K562 (cell line): ENCODE data around the gene KIF3A. TPM values are rescaled to one million over a fixed set of nuclear protein-coding genes. Genes with fewer than 3 reads are reported as not detected.

Experiments used
- ATAC-seq: fragments of 200-7000 bp; cut with Tn5 transposase; 3 replicates; pipeline ENCODE4 v1.9.1; 2020; ENCODE audit warnings: moderate library complexity
- BruUV-seq: library from RNA; stranded (reverse); fragments of 400-500 nt; replicated peaks from 2 replicates; lab custom pipeline; 2021; lab: Mats Ljungman, UMichigan
- CTCF ChIA-PET: fragments of 300-600 bp; formaldehyde crosslinking; extraction: SDS; loops from one replicate; lab custom pipeline; 2021; ENCODE audit warnings: low intra/inter-chr PET ratio; lab: Yijun Ruan, JAX
- POLR2A ChIA-PET: fragments of 300-600, 350-650 bp; sonication (Branson Sonifier 250); formaldehyde crosslinking; extraction: SDS; loops from one replicate; lab custom pipeline; 2021; ENCODE audit warnings: antibody characterized with exemption, inconsistent platforms; lab: Yijun Ruan, JAX
- DNase-seq, 4 experiments: peaks; one replicate each; pipeline versions ENCODE4 v3.0.0 to v3.0.0-alpha.2; 2011 to 2018; ENCODE audit warnings: low spot score in 3 of 4, mixed read lengths in 3 of 4; ENCODE audit errors: extremely low read depth in 1 of 4
- FAIRE-seq: peaks from 2 replicates; lab custom pipeline; 2011; peaks lifted over from hg19 to GRCh38; lab: Jason Lieb, UNC
- H2AFZ ChIP-seq: 2 replicates; pipeline ENCODE4 v1.6.0; 2011; ENCODE audit warnings: low read depth, low read length, control low read depth, inconsistent platforms
- H3K27ac ChIP-seq: fragments of 200-600 bp; 3 replicates; pipeline ENCODE4 v1.8.0; 2011; ENCODE audit warnings: low read depth, mild to moderate bottlenecking, control low read depth, inconsistent platforms, low read length, moderate library complexity, mixed read lengths; ENCODE audit errors: extremely low read depth
- H3K27me3 ChIP-seq, 2 experiments: fragments of 300-600 bp in 1 of 2; 2 replicates in 1 of 2; 3 replicates in 1 of 2; pipeline versions ENCODE4 v1.6.0 to v1.8.0; 2011; ENCODE audit warnings: inconsistent platforms in 2 of 2, low read length in 2 of 2, mild to moderate bottlenecking in 1 of 2, mixed read lengths in 1 of 2, moderate library complexity in 1 of 2; ENCODE audit not compliant: control insufficient read depth in 2 of 2, insufficient read depth in 2 of 2
- H3K36me3 ChIP-seq: fragments of 300-600 bp; 3 replicates; pipeline ENCODE4 v1.8.0; 2011; ENCODE audit warnings: mild to moderate bottlenecking, low read length, inconsistent platforms; ENCODE audit not compliant: control insufficient read depth, insufficient read depth
- H3K4me1 ChIP-seq, 2 experiments: fragments of 200-600 bp in 1 of 2; replicated peaks in 1 of 2; 2 replicates in 1 of 2; 3 replicates in 1 of 2; pipeline versions ENCODE4 v1.5.1 to v1.8.0; 2011; ENCODE audit warnings: inconsistent platforms in 2 of 2, low read length in 2 of 2, mild to moderate bottlenecking in 1 of 2, mixed read lengths in 1 of 2, moderate library complexity in 1 of 2; ENCODE audit not compliant: control insufficient read depth in 2 of 2, insufficient read depth in 2 of 2
- H3K4me2 ChIP-seq: 2 replicates; pipeline ENCODE4 v1.6.1; 2011; ENCODE audit warnings: low read length, control low read depth, inconsistent platforms, mixed read lengths; ENCODE audit not compliant: insufficient read depth
- H3K4me3 ChIP-seq: fragments of 200-600 bp; sonication (generic), shearing (Covaris generic); 2 replicates; pipeline ENCODE4 v1.5.1; 2016; ENCODE audit warnings: control low read depth, inconsistent platforms
- H3K79me2 ChIP-seq: fragments of 200-600 bp; 3 replicates; pipeline ENCODE4 v1.8.0; 2011; ENCODE audit warnings: low read length, inconsistent platforms; ENCODE audit not compliant: control insufficient read depth, insufficient read depth
- H3K9ac ChIP-seq, 2 experiments: 2 replicates each; pipeline versions ENCODE4 v1.6.0 to v1.6.1; 2011; ENCODE audit warnings: low read depth in 2 of 2, low read length in 2 of 2, control low read depth in 1 of 2, inconsistent platforms in 1 of 2, mild to moderate bottlenecking in 1 of 2, mixed read lengths in 1 of 2; ENCODE audit not compliant: insufficient read depth in 1 of 2
- H3K9me1 ChIP-seq: one replicate; pipeline ENCODE4 v1.6.0; 2011; ENCODE audit warnings: inconsistent platforms, mild to moderate bottlenecking, low read length, moderate library complexity; ENCODE audit not compliant: control insufficient read depth, insufficient read depth
- H3K9me3 ChIP-seq: replicated peaks from 2 replicates; pipeline ENCODE4 v1.5.1; 2011; ENCODE audit warnings: low read depth, low read length, inconsistent platforms; ENCODE audit not compliant: control insufficient read depth, insufficient read depth
- H4K20me1 ChIP-seq: replicated peaks from 2 replicates; pipeline ENCODE4 v1.6.1; 2011; ENCODE audit warnings: low read length, inconsistent platforms, mixed read lengths; ENCODE audit not compliant: control insufficient read depth, insufficient read depth
- NONO ChIP-seq, 2 experiments: fragments of 200-400 bp in 1 of 2; fragments of 450-650 bp in 1 of 2; formaldehyde crosslinking in 1 of 2; IDR thresholded peaks; 2 replicates each; pipeline ENCODE4 v1.6.1; 2017; ENCODE audit warnings: low read depth in 2 of 2, mild to moderate bottlenecking in 2 of 2, moderate library complexity in 2 of 2, low read length in 1 of 2
- NR2F6 ChIP-seq: fragments of 450-650 bp; formaldehyde crosslinking; IDR thresholded peaks from 2 replicates; pipeline ENCODE4 v1.4.0; 2020; ENCODE audit warnings: mild to moderate bottlenecking
- POLR2B ChIP-seq: fragments of 450-650 bp; IDR thresholded peaks from 2 replicates; pipeline ENCODE4 v1.6.1; 2018; ENCODE audit warnings: low read depth; ENCODE audit not compliant: partially characterized antibody
- RBM34 ChIP-seq: fragments of 200-400 bp; formaldehyde crosslinking; IDR thresholded peaks from 2 replicates; pipeline ENCODE4 v1.6.1; 2018; ENCODE audit warnings: low read length, borderline replicate concordance; ENCODE audit not compliant: insufficient read depth
- RCOR1 ChIP-seq, 2 experiments: IDR thresholded peaks; 2 replicates each; pipeline ENCODE4 v1.6.1; 2012; ENCODE audit warnings: low read depth in 2 of 2, low read length in 2 of 2, borderline replicate concordance in 1 of 2, improper control_type of control experiment in 1 of 2
- ZBTB8A ChIP-seq: fragments of 450-650 bp; IDR thresholded peaks from 2 replicates; pipeline ENCODE4 v1.6.1; 2018; ENCODE audit warnings: mild to moderate bottlenecking, moderate library complexity; ENCODE audit not compliant: partially characterized antibody
- ZNF121 ChIP-seq: sonication (generic); formaldehyde crosslinking; conservative IDR thresholded peaks from 2 replicates; pipeline ENCODE4 v1.8.0; 2022; ENCODE audit warnings: missing genetic modification reagents
- WGBS: fragments of 100-300 bp; shearing (Covaris generic); methylation state at CpG from one replicate; pipeline ENCODE4 v1.1.6; 2016; ENCODE audit warnings: low coverage, mixed read lengths; ENCODE audit not compliant: insufficient coverage; ENCODE audit errors: missing lambda C conversion rate; 5-methylcytosine and 5-hydroxymethylcytosine counted together
- in situ Hi-C: fragments of 300-500 bp; cut with MboI; formaldehyde crosslinking; loops from 4 replicates; pipeline ENCODE4 v1.15.0; 2018; ENCODE audit warnings: inconsistent platforms, mixed read lengths
- intact Hi-C: fragments of 100-400 bp; cut with micrococcal nuclease; formaldehyde crosslinking; loops from 2 replicates; pipeline ENCODE4 v1.14.2; 2022
- polyA plus RNA-seq, 8 experiments: library from polyadenylated mRNA; depleted of rRNA in 4 of 8; stranded (reverse) in 5 of 8; unstranded in 3 of 8; fragments of >200 nt; fragmentation: Nextera tagmentation in 2 of 8; fragmentation: Illumina TruSeq in 1 of 8; extraction: Ambion mirVana in 2 of 8; extraction: Trizol in 1 of 8; gene quantifications; 2 replicates each; pipeline versions ENCODE4 v1.2.1 to v1.2.3, GENCODE V29; 2011 to 2014; ENCODE audit warnings: inconsistent platforms in 1 of 8, missing spikeins in 1 of 8
- total RNA-seq, 7 experiments: library from RNA; depleted of rRNA in 6 of 7; stranded (reverse); fragments of >200 nt in 6 of 7; fragmentation: Illumina TruSeq in 2 of 7; extraction: Trizol in 2 of 7; gene quantifications; 2 replicates each; pipeline versions ENCODE4 v1.2.1 to v1.2.3, GENCODE V29; 2011 to 2021; ENCODE audit warnings: low replicate concordance in 1 of 7
- TF ChIP-seq, protein P1 (sequence below): fragments of 250-450 bp; sonication (Bioruptor Pico); IDR thresholded peaks from 2 replicates; pipeline ENCODE4 v1.5.0; 2021; ENCODE audit warnings: mild to moderate bottlenecking, borderline replicate concordance
- TF ChIP-seq, protein P2 (sequence below), 2 experiments: fragments of 450-650 bp; IDR thresholded peaks; 2 replicates each; pipeline ENCODE4 v1.6.1; 2018; ENCODE audit warnings: mild to moderate bottlenecking in 2 of 2, low read depth in 1 of 2; ENCODE audit not compliant: partially characterized antibody in 2 of 2
- TF ChIP-seq, protein P3 (sequence below): fragments of 250-450 bp; sonication (Bioruptor Pico); IDR thresholded peaks from 2 replicates; pipeline ENCODE4 v1.4.0; 2020; ENCODE audit warnings: mild to moderate bottlenecking, moderate library complexity

KIF3A gene
- total and polyA plus RNA-seq, 9 of the 15 experiments (the other 6 are each of a cell fraction or from before 2014, with no cell fraction given), result 1.5 to 7.8 (median 6.0) TPM

DNA sequence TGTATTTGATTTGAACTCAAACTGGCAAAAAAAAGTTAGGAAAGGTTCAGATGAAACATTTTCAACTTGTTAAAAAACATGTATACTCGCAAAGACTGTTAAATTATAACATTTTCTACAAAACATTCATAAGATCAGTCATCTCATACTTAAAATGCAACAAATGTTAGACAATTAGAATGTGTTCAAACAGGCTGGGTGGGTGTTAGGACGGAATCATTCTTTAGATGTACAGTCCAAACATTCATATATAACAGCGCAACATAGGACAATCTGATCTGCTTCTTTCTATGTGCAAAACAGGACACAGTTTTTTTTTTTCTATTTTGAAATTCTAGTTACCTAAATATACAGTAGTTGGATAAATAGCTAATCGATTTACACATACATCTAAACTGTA lies 41.4 kb downstream of the KIF3A start:
- Histone ChIP-seq H3K79me2 (no peaks in the 10 kb centered on the region), H3K9me1 (no peaks in the 10 kb centered on the region), H3K9me3 (no peaks in the 10 kb centered on the region), H3K36me3 (no peaks in the 10 kb centered on the region), H3K27me3 (no peaks in the 10 kb centered on the region), H4K20me1 (no peaks in the 10 kb centered on the region), H3K4me3 (no peak overlapping the region), H3K9ac (no peak overlapping the region), H3K4me2 (no peak overlapping the region), H2AFZ (no peak overlapping the region), H3K4me1 (no peaks in the 10 kb centered on the region), H3K27ac (no peak overlapping the region)
- DNase-seq, result no peak
- BruUV-seq, result no TSS peak
- intact Hi-C loops, result no loop called here
- 63% methylated on average over 4 of the region's 4 CpGs for WGBS
- ATAC-seq, result no peak
- POLR2A ChIA-PET, result interaction anchor here (1.7 kb wide), 1 partner anchor 8 kb away, joined by 5 read pairs; no protein-coding TSS in a partner anchor
- in situ Hi-C loops, result no loop called here
- no peak for FAIRE-seq
- CTCF ChIA-PET, result interaction anchor here (0.6 kb wide), 1 partner anchor 1607 kb away, joined by 4 read pairs; no protein-coding TSS in a partner anchor
- TF ChIP-seq, protein P1, sequence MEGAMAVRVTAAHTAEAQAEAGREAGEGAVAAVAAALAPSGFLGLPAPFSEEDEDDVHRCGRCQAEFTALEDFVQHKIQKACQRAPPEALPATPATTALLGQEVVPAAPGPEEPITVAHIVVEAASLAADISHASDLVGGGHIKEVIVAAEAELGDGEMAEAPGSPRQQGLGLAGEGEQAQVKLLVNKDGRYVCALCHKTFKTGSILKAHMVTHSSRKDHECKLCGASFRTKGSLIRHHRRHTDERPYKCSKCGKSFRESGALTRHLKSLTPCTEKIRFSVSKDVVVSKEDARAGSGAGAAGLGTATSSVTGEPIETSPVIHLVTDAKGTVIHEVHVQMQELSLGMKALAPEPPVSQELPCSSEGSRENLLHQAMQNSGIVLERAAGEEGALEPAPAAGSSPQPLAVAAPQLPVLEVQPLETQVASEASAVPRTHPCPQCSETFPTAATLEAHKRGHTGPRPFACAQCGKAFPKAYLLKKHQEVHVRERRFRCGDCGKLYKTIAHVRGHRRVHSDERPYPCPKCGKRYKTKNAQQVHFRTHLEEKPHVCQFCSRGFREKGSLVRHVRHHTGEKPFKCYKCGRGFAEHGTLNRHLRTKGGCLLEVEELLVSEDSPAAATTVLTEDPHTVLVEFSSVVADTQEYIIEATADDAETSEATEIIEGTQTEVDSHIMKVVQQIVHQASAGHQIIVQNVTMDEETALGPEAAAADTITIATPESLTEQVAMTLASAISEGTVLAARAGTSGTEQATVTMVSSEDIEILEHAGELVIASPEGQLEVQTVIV (CRISPR knock-in tag), result no peak
- TF ChIP-seq ZBTB8A (no peak), RBM34 (no peak), POLR2B (no peak), RCOR1 (IDR thresholded peaks at IDR 0.05; ENCODE audit: borderline replicate concordance in 1 of 2, low read depth in 2 of 2, low read length in 2 of 2) (no peak), ZNF121 (CRISPR knock-in tag) (no peak), NONO (IDR thresholded peaks at IDR 0.05; ENCODE audit: low read depth in 2 of 2, low read length in 1 of 2) (no peak), NR2F6 (CRISPR knock-in tag) (no peak)
- TF ChIP-seq, protein P2, sequence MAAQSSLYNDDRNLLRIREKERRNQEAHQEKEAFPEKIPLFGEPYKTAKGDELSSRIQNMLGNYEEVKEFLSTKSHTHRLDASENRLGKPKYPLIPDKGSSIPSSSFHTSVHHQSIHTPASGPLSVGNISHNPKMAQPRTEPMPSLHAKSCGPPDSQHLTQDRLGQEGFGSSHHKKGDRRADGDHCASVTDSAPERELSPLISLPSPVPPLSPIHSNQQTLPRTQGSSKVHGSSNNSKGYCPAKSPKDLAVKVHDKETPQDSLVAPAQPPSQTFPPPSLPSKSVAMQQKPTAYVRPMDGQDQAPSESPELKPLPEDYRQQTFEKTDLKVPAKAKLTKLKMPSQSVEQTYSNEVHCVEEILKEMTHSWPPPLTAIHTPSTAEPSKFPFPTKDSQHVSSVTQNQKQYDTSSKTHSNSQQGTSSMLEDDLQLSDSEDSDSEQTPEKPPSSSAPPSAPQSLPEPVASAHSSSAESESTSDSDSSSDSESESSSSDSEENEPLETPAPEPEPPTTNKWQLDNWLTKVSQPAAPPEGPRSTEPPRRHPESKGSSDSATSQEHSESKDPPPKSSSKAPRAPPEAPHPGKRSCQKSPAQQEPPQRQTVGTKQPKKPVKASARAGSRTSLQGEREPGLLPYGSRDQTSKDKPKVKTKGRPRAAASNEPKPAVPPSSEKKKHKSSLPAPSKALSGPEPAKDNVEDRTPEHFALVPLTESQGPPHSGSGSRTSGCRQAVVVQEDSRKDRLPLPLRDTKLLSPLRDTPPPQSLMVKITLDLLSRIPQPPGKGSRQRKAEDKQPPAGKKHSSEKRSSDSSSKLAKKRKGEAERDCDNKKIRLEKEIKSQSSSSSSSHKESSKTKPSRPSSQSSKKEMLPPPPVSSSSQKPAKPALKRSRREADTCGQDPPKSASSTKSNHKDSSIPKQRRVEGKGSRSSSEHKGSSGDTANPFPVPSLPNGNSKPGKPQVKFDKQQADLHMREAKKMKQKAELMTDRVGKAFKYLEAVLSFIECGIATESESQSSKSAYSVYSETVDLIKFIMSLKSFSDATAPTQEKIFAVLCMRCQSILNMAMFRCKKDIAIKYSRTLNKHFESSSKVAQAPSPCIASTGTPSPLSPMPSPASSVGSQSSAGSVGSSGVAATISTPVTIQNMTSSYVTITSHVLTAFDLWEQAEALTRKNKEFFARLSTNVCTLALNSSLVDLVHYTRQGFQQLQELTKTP (IDR thresholded peaks at IDR 0.05; ENCODE audit: low read depth in 1 of 2, partially characterized antibody in 2 of 2), result no peak
- TF ChIP-seq, protein P3, sequence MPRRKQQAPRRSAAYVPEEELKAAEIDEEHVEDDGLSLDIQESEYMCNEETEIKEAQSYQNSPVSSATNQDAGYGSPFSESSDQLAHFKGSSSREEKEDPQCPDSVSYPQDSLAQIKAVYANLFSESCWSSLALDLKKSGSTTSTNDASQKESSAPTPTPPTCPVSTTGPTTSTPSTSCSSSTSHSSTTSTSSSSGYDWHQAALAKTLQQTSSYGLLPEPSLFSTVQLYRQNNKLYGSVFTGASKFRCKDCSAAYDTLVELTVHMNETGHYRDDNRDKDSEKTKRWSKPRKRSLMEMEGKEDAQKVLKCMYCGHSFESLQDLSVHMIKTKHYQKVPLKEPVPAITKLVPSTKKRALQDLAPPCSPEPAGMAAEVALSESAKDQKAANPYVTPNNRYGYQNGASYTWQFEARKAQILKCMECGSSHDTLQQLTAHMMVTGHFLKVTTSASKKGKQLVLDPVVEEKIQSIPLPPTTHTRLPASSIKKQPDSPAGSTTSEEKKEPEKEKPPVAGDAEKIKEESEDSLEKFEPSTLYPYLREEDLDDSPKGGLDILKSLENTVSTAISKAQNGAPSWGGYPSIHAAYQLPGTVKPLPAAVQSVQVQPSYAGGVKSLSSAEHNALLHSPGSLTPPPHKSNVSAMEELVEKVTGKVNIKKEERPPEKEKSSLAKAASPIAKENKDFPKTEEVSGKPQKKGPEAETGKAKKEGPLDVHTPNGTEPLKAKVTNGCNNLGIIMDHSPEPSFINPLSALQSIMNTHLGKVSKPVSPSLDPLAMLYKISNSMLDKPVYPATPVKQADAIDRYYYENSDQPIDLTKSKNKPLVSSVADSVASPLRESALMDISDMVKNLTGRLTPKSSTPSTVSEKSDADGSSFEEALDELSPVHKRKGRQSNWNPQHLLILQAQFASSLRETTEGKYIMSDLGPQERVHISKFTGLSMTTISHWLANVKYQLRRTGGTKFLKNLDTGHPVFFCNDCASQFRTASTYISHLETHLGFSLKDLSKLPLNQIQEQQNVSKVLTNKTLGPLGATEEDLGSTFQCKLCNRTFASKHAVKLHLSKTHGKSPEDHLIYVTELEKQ (CRISPR knock-in tag), result no peak
